HG02610 (cell line): Measurements from ENCODE around the gene TRIM69.
A peak's percentile ranks its signal among the peaks of the same experiment; 100 is the strongest.
"Not testable (repeated sequence)": the region's sequence is repeated elsewhere in the genome, so short reads cannot be mapped to it uniquely, and the experiment has no call there.

Experiments used
- ATAC-seq: cut with Tn5 transposase; IDR thresholded peaks from one replicate; pipeline ENCODE4 v1.9.1; 2021; ENCODE audit warnings: mild to moderate bottlenecking, moderate library complexity; ENCODE audit not compliant: unreplicated experiment

The TRIM69 gene

GRCh38 chr15:44715142-44715796 lies 21.1 kb upstream of the TRIM69 start:
- ATAC-seq, result no peak

DNA sequence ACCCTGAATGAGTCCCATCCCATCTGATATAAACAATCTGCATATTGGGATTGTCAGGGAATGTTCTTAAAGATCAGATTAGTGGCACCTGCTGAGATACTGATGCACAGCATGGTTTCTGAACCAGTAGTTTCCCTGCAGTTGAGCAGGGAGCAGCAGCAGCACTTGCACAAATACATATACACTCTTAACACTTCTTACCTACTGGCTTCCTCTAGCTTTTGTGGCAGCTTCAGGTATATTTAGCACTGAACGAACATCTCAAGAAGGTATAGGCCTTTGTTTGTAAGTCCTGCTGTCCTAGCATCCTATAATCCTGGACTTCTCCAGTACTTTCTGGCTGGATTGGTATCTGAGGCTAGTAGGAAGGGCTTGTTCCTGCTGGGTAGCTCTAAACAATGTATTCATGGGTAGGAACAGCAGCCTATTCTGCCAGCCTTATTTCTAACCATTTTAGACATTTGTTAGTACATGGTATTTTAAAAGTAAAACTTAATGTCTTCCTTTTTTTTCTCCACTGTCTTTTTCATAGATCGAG lies 20.5 kb upstream of the TRIM69 start:
- no peak for ATAC-seq

- no peak for ATAC-seq
Measured at GRCh38 chr15:44716983-44717602, 19.2 kb upstream of the TRIM69 start.

GRCh38 chr15:44718180-44718926 lies 18.0 kb upstream of the TRIM69 start:
- ATAC-seq, result no peak

GRCh38 chr15:44718927-44719292 lies 17.4 kb upstream of the TRIM69 start:
- no peak for ATAC-seq

DNA sequence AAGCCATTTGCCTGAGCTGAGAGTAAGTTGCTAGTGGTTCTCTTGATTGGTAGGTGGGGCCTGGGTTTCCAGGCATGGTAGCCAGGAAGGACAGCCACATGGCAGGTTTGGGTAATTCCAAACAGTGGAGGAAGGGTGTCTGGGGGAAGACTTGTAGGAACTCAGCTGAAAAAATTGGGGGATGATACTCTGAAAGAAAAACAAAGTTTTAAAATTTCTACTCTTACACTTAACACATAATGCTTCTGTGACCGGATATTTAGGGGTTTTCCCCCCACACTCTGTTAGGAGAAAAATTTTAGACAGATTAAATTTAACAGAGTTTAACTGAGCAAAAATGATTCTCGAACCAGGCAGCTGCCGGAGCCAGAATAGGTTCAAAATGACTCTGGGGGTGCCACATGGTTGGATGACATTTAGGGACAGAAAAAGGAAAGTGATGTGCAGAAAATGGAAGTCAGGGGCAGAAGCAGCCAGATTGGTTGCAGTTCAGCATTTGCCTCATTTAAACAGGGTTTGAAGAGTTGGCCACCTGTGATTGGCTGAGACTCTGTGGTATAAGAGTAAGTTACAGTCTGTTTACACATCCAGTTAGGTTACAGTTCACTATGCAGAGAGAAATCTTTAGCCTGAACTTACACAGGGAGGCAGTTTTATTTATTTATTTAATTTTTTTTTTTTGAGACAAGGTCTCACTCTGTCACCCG lies 16.9 kb upstream of the TRIM69 start:
- peak; percentile 46 for ATAC-seq

- ATAC-seq, result not testable (repeated sequence)
Measured at GRCh38 chr15:44720000-44720435, 16.3 kb upstream of the TRIM69 start.

GRCh38 chr15:44720460-44721176 lies 15.7 kb upstream of the TRIM69 start:
- ATAC-seq, result no peak

GRCh38 chr15:44722011-44722410 lies 14.3 kb upstream of the TRIM69 start:
- ATAC-seq, result no peak

GRCh38 chr15:44726136-44726535 lies 10.2 kb upstream of the TRIM69 start:
- ATAC-seq, result no peak

GRCh38 chr15:44726568-44727484 lies 9.5 kb upstream of the TRIM69 start:
- peak; percentile 37 for ATAC-seq

- ATAC-seq, result no peak
Measured at GRCh38 chr15:44727485-44728231, 8.7 kb upstream of the TRIM69 start.

GRCh38 chr15:44728232-44728575 lies 8.1 kb upstream of the TRIM69 start:
- ATAC-seq, result not testable (repeated sequence)

GRCh38 chr15:44728576-44729407 lies 7.5 kb upstream of the TRIM69 start:
- peak; percentile 76 for ATAC-seq

DNA sequence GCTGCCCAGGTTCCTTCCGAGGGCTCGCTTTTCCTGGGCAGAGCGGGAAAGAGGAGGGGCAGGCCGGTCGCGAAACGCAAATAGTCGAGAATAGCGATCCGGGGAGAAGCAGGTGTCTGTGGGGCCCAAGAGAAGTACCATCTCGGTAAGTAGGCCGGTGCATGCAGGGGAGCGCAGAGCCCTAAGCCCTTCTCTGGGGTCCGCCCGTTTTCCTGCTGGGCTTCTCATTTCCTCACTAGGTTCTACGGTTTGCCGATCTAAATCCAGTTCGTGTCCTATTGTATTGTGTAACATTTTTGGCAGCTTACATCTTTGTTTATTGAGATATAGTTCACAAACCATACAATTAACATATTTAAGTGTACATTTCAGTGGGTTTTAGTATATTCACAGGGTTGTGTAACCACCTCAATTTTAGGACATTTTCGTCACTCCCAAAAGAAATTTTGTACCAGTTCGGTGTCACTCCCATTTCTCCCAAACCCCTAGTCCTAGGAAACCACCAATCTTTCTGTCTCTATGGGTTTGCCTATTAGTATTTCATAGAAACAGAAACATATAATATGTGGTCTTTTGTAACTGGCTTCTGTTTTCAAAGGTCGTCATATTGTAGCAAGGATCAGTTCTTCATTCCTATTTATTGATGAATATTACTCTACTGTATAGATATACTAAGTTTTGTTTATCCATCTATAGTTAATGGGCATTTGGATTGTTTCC lies 6.8 kb upstream of the TRIM69 start:
- ATAC-seq, result no peak

DNA sequence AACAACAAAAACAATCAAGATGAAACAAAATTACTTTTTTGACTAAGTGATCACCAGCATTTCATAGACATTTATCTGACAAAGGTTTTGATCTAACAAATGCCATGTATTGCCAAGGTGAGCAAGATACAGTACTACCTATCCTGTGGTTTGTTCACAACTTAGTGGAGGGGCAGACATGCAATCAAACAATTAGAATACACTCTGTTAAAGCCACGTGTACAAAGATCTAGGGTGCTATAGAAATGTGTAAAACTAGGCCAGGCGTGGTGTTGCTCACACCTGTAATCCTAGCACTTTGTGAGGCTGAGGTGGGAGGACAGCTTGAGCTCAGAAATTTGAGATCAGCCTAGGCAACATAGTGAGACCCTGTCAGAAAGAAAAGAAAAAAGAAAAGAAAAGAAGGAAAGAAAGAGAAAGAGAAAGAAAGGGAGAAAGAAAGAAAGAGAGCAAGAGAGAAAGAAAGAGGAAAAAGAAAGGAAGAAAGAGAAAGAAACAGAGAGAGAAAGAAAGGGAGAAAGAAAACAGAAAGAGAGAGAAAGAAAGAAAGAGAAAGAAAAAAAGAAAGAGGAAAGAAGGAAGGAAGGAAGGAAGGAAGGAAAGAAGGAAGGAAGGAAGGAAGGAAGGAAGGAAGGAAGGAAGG lies 1.4 kb upstream of the TRIM69 start:
- ATAC-seq, result no peak
